DLD1 (cell line): Measurements from ENCODE around the gene TFE3.

Experiments
- in situ Hi-C: cut with HindIII; loops from 2 replicates; pipeline ENCODE4 v1.10.0; 2017; ENCODE audit warnings: low sequenced_read_pairs

Gene TFE3

GRCh38 chrX:49043220-49043986 is at the start of gene TFE3:
Gene TFE3, minus strand, starts transcription at chrX:49043357. Its CDS starts 131 bp downstream, at chrX:49043226.
- in situ Hi-C loops: no loop called here

GRCh38 chrX:49089553-49089952 is 46.4 kb upstream of the TFE3 start:
- in situ Hi-C loops: no loop called here

DNA sequence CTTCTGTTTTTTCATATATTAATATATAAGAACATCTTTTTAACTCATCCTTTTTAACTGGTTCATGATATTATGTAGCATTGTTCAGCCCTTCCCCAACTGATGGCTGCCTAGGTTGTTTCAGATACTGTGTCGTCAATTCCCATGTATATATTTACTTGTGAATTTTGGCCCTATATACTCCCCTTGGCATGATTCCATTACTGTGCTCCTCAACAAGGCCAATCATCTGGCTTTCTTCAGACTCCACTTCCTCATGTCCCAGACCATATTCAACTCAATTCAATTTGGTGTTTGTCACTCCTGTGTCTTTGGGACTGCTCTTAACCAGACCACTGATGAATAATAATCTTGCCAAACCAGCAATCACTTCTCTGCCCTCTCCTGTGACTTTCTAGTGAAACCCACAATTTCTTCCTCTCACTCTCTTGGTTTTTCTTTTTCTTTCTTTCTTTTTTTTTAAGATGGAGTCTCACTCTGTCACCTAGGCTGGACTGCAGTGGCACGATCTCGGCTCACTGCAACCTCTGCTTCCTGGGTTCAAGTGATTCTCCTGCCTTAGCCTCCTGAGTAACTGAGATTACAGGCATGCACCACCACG is 39.2 kb upstream of the TFE3 start:
- in situ Hi-C loops: no loop called here

DNA sequence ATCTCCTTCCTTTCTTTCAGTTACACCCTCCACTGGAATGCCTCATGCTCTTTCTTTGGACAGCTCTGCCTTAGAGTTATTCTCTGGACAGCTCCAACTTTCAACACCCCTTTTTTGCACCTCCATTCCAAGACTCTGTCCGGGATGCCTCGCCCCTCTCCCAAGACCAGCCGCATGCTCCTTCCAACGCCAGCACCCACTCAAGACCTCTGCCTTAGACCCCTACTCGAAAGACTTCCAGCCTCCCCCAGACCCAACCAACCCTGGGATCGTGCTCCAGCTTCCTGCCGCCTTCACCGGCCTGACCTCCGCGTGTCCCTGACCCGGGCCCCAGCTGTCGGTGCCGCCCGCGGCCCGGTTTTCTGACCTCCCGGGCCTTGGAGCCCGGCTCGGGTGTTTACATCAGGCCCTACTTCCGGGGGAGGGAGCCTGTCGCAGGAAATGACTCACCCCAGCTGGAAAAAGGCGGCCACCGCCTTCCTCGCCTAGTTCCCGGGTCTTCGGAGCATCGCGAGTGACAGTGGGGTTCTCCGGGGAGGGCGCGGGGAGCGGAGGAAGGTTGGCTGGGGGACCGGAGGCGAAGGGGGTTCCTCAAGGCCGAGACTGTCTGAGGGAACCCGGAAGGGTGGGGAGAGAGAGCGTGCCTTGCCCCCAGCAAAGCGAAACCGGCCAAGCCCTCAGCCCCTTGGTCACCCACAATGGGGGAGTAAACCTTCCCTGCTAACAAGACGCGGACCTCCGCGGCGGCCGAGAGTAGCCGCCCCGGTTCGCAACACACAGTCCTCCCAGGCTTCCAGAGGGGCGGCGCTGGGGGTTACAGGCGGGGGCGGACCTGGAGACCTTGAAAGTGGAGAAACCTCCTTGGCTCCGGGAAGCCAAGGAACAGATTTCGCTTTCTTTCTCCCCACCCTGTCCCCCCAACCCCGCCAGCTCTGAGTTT is 36.6 kb upstream of the TFE3 start, which contains the start of gene WDR45:
TSS of gene WDR45 (minus strand) at position 399 of the 940 bp plus-strand sequence. CDS start 1,792 bp downstream, outside the sequence.
- in situ Hi-C loops: no loop called here

DNA sequence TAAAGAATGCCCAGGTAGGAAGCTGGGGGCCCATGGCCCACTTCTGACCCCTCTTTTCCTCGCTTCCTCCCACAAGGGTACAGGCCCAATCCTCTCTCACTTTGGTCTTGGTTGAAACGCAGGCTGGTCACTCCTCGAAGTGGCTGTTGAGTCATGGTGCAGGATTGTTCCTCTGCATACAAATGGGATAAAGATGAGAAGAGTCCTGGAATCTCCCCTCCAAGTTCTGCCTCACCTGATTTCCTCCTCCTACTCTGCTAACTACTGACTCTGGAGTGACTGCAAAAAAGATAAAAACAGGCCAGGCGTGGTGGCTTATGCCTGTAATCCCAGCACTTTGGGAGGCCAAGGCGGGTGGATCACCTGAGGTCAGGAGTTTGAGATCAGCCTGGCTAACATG is 34.8 kb upstream of the TFE3 start:
- in situ Hi-C loops: no loop called here

DNA sequence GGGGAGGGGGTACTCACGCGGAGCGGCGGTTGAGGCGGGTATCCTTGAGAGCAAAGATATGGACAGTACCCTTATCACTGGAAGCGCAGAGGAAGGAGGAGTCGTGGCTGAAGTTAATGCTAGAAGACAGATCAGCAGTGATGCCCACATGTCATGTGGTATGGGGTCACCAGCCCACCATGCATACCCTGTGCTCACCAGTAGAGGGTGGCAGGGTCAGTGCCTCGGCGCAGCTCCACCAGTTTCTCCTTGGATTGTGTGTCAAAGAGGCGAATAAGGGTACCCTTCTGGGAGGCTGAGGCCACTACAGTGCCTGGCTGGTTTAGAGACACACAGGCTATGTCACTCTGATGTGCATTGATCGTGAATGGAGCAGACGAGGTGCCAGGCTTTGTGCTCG is 32.2 kb upstream of the TFE3 start:
- in situ Hi-C loops: no loop called here

DNA sequence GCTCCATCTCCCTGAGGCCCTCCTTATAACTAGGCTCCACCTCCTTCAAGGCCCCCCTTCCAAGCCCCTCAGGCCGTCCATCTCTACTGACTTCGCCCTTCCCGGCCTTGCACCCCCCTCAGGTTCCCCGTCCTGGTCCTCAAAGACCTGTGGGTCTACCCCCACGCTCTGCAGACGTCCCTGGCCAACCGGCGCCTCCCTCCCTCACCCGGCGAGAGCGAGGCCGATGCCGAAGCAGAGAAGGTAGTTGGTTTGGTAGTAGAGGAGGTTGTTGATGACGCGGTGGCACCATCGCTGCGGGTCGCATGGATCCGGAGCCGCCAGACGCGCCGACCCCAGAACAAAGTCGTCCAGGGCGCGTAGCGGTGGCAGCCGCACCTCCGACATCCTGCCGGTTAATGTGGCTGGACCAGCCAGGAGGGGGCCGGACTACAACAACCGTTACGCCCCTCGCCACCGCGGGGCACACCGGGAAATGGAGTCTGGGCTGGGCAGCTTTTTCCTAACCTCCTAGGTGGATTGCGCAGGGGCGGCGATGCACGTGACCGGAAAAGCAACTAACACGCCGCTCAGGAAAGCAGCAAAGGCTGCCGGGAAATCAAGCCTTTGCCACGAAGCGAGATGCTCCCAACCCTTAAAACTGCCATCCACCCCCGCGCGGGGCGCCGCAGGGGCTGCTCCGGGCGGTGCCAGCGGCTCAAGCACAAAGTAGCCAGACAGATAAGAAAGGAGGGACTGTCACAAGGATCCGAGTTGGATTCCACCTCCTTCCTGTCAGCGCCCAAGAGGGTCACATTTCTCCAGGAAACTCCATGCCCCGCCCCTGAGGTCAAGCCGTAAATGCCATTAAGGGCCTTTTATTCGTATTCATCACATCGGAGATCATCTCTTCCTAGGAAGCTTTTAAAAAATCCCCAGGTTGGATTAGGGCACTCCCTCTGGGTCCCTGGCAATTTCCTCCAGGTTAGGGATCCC is 30.7 kb upstream of the TFE3 start, which contains the start of gene PRAF2:
TSS of gene PRAF2 (minus strand) at position 402 of the 975 bp plus-strand sequence. CDS start at position 387, 15 bp downstream.
- in situ Hi-C loops: no loop called here

- in situ Hi-C loops: no loop called here
Measured at GRCh38 chrX:49072712-49073095, 29.5 kb upstream of the TFE3 start.

DNA sequence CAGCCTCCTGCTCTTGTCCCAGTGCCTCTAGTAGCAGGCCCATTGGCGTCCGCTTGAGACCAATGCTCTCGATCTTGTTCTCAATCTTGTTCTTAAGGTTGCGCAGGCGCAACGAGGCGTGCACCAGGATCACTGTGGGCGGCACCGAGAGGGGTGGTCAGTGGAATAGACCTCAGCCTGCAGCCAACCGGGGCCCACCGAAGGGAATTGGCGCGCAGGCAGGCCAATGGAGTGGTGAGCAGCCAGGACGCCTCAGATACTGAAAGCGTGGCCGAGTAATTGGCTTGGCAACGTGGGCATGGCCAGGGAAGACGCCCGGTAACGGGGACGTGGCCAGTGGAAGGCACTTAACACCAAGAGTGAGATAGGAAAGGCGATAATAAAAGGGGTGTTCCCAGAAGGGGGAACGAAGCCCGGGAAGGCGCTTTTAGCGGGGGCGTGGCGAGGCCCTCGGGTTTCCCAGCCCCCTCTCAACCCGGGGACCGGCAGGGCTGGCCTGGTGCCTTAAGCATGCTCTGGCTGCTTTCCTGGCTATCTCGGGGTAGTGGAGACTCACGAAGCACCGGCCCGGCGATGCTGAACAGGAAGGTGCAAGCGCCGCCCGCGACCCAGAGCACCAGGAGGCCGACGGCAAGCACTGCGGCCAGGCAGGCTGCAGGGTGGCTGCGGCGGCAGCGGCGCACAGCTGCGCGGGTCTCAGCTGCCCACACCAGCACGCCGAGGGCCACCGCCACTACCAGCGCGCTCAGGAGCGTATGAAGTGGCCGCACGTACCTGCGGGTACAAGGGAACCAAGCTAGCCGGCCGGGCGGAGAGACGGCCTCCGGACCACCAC is 28.9 kb upstream of the TFE3 start:
- in situ Hi-C loops: no loop called here

DNA sequence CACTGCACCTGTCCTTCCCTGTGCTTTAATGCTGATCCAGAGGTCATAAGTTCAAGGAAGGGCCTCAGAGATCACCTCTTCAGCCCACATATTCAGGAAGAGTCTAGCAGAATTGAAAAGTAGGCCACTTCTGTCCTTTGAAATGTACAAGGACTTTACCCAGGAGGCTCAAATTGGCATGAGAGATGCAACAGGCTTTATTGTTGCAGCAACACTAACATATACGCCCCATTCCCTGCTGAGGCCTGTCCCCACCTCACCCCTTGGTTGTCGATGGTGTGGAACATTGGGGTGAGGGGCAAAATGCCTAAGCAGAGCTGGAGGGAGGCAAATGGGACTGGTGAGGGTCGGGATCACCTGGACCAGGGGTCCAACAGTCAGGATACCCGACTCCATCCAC is 27.8 kb upstream of the TFE3 start:
- in situ Hi-C loops: no loop called here

- in situ Hi-C loops: no loop called here
Measured at GRCh38 chrX:49069038-49069437, 25.9 kb upstream of the TFE3 start.

GRCh38 chrX:49067285-49068120 is 24.3 kb upstream of the TFE3 start:
- in situ Hi-C loops: no loop called here

- in situ Hi-C loops: no loop called here
Measured at GRCh38 chrX:49066690-49067089, 23.5 kb upstream of the TFE3 start.

GRCh38 chrX:49066278-49066677 is 23.1 kb upstream of the TFE3 start:
- in situ Hi-C loops: no loop called here

DNA sequence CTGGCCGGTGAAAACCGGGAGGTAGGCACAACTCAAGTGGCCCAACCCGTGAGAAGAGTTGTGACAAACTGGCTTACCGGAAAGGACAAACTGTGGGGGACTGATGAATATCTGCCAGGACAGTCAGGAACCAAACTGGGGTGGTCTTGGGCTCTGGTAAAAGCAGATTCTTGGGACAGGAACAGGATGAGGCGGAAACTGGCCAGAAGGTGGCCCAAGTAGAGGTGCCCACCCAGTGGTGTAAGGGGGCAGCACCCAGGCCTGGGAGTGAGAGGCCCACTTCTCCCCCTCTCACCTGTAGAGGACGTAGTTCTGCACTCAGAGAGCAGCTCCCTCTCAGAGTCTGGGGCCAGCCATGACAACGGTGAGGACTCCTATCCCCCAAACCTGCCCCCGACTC is 21.6 kb upstream of the TFE3 start:
- in situ Hi-C loops: no loop called here

GRCh38 chrX:49064303-49064702 is 21.1 kb upstream of the TFE3 start:
- in situ Hi-C loops: no loop called here

DNA sequence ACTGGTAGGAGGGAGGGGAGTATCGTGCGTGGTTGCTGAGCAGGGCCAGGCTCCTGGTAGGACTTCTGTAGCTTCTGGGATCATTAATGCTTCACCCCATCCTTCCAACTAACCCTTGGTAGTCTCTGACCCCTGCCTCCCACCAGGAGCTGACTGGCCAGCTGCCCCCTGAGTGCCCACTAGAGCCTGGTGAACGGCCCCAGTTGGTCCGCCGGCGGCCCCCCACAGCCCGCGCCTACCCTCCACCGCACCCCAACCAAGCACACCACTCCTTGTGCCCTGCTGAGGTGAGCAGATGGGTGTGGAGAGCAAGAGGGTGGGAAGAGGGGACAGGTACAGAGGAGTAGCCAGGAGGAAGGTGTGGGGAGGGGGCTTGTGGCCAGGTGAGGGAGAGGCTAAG is 20.6 kb upstream of the TFE3 start:
- in situ Hi-C loops: no loop called here

DNA sequence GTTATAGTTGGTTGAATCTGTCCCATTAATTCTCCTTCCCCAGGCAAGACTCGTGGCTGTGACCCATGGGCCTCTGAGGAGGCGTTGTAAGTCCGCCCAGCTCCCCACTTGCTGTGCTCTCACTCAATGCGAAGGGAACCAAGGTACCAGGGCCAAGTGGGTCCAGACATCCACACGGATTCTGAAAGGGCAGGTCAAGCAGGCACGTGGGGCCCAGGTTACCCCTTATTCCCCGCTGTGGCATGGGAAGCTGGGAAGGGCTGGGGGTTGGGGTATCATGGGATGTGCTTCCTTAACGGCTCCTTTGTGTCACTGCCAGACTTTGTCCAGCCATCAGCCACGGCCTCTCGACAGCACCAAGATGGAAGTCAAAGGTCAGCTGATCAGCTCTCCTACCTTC is 18.8 kb upstream of the TFE3 start:
- in situ Hi-C loops: no loop called here
